Measurements from ENCODE around the gene OSBPL6. TPM values are rescaled to one million over a fixed set of nuclear protein-coding genes. Genes with fewer than 3 reads are reported as not detected.
"Not testable (repeated sequence)": the region's sequence is repeated elsewhere in the genome, so short reads cannot be mapped to it uniquely, and the experiment has no call there.

Gene OSBPL6
- total RNA-seq, 1 donor from 2014 or later: 1.8 TPM

DNA sequence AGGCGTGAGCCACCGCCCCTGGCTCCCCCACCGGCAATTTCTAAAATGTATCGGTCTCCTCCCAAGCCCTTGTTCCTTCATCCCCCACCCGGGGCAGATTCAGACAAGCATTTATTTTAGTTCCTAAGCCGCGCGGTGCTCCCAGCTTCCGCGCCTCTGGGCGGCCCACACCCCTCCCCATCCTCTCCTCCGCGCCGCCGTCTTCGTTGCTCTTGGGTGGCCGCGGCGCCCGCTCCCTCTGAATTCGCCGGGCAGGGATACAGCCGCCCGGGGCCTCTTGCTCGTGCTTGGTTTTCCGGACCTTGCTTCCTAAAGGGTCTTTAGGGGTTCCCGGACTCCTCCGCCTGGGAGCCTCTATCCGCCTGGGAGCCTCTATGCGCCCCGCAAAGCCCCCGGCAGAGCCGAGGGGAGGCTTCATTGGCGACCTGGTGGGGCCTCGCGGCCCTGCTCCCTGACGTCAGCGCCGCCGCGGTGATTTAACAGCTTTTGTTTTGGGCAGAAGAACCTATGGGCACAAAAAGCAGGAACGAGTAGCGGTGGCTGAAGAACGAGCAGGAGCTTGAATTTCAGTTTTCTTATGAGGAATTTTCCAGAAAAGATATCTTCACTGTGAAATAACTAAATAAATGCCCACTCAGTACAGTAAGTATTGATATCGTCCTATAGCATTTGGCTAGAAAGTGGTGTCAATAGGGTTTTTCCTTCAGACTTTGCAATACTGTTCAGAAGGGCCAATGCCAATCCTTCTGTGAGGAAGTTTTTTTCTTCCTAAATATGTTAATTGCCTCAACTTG is 219.4 kb downstream of the OSBPL6 start:
- intact Hi-C loops (cut with DNase I): no loop called here

DNA sequence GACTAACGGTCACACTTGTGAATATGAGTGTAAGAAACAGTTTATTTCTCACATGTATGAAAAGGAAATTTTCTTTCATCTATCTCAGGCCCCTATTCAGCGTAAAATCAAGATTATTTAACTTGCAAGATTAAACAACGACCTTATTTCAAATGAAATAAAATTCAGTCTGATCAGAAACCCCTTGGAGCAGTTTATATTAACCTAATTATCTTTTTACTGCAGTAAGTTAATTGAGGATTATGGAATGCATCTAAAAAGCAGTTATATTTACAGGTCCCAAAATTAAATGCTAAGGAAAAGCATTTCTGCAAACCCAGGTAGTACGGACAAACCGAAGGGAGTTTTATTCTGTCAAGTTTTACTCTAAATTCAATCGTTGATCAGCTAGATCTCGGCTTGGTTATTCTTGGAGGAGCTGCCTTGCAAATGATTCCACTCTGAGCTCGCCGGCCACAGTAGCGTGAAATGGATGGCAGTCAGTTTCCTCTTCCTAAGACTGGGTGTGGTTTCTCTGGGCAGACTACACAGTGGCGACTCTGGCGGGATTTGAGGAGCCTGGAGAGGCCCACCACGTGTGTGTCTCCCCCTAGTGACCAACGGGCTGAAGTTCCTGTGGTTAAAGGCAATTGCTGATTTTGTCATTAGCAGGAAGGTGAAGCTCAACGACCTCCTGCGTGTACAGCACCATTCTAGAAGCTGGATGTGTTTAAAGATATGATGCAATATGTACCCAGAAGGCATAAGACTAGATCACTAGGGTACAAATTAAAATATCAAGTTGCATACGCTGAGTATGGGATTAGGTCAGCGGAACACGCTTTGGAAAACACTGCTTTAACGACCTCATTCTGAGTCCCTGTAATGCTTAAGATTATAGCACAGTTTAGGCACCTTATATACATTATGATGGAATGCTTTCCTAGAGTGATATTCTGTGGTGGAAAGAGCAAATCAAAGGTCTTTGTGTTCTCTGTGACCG is 220.2 kb downstream of the OSBPL6 start:
- DNase-seq (ENCODE audit: low spot score) (peak; percentile 92), ATAC-seq (peak; percentile 97)
- intact Hi-C loops (cut with DNase I): no loop called here

More for the DNA sequence above, 219.4 kb downstream of the OSBPL6 start:
- peak; percentile 83 for DNase-seq (ENCODE audit: low spot score)
- ATAC-seq: peak; percentile 89

DNA sequence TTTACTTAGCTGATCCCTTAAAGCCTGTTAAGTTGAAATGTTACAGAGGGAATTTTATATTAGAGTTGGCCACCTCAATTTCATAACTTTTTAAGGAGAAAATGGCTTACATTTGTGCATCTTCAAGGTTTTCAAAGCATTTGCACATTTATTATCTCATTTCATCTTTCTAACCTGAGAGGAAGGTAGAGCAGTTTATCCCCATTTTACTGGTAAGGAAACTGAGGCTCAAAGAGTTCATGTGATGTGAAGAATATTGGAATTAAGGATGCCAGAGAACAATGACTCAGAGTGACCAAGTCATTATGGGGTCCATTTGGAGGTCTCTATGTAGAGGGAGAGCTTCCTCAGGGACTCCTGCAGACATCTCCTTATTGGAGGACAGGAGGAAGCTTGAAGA is 221.7 kb downstream of the OSBPL6 start:
- ATAC-seq (no peak), DNase-seq (ENCODE audit: low spot score) (no peak)
- intact Hi-C loops (cut with DNase I): no loop called here

DNA sequence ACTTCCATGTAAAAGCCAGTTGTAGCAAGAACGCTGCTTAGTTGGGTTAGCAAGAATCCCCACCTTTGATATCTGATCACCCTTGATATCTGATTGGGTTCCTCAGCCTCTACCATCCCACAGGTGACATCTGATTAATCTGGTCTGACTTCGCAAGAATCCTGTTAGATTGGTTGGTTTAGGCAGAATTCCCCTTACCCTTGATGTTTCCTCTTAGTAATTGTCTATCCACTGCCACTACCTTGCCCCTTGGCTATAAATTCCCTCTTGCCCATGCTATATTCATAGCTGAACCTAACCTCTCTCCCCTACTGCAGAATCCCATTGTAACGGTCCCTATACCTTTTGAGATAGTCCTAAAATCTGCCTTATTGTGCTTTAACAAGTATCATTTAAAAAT is 223.6 kb downstream of the OSBPL6 start:
- intact Hi-C loops (cut with DNase I): no loop called here
- ATAC-seq (no peak), DNase-seq (ENCODE audit: low spot score) (no peak)

DNA sequence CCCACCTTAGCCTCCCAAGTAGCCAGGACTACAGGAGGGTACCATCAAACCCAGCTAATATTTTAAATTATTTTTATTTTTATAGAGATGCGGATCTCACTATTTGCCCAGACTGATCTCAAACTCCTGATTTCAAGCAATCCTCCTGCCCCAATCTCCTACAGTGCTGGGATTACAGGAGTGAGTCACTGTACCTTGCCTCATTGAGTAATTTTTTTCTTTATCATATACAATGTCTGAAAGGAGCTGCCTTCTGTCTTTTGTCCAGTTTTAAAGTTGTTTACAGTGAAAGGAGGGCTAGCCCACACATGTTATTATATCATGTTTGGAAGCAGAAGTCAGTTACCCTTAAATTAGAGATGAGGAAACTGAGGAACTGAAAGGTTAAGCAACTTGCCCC is 224.1 kb downstream of the OSBPL6 start:
- no peak for ATAC-seq
- intact Hi-C loops (cut with DNase I): no loop called here
- DNase-seq (ENCODE audit: low spot score): no peak

DNA sequence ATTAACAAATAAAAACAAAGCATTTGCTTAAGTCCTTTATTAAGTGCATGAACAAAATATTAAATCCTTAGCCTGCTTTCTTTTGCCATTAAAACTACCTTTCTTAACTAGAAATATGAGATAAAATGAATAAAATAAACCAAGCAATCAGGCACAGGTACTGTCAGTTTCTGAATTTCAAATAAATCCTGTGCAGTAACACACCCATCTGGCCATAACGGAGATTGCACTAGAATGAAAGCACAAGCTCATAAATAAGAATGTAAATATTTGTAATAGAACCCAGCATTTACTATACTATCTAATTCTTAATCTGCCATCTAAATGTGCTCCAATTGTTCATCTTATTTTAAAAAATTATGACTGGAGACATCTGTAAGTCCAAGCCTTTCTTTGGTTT is 224.8 kb downstream of the OSBPL6 start:
- intact Hi-C loops (cut with DNase I): no loop called here
- ATAC-seq (no peak), DNase-seq (ENCODE audit: low spot score) (no peak)

DNA sequence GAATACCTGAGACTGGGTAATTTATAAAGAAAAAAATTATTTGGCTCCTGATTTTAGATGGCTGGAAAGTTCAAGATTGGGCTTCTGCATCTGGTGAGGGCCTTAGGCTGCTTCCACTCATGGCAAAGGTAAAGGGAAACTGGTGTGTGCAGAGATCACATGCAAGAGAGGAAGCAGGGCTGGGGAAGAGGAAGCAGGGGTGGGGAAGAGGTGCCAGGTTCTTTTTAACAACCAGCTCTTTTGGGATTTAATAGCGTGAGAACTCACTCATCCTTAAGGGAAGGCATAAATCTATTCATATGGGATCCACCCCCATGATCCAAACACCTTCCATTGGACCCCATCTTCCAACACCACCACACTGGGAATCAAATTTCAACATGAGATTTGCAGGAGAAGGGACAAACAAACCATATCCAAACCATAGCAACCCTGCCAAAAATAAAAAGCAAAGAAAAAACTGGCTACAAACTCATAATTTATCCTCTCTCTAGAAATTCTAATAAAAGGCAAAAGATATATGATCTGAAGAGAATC is 226.2 kb downstream of the OSBPL6 start:
- intact Hi-C loops (cut with DNase I): no loop called here
- DNase-seq (ENCODE audit: low spot score) (no peak), ATAC-seq (no peak)

DNA sequence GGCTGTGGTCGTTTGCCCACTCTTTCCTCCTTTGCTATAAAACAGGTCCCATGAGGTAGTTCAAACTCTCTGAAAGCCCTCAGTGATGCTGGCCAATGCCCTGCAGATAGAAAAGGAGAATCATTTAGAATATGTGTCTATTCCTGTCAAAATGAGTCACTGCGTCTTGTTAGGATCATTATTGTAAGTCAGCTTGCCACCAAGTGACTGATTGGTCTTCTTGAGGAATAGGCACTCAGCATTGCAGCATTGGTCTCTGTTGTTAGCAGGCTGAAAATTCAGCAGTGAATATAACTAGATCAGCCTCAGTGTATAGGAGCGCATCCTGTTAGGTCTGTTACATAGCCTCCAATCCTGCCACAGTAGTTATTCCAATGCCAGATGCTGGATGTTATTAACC is 227.8 kb downstream of the OSBPL6 start:
- ATAC-seq (no peak), DNase-seq (ENCODE audit: low spot score) (no peak)
- intact Hi-C loops (cut with DNase I): no loop called here

DNA sequence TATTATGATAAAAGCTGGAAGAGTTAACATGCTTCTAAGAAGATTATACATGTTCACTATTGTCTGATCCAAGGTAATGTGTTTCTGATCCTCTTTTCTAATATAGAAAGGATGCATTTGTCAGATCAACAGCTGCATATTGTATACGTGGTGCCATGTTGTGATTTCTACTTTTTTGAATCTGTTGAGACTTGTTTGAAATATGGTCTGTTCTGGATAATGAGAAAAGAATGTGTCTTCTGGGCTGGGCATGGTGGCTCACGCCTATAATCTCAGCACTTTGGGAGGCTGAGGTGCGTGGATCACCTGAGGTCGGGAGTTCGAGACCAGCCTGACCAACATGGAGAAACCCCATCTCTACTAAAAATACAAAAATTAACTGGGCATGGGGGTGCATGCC is 229.4 kb downstream of the OSBPL6 start:
- ATAC-seq; DNase-seq (ENCODE audit: low spot score); intact Hi-C loops (cut with DNase I): not testable (repeated sequence)

DNA sequence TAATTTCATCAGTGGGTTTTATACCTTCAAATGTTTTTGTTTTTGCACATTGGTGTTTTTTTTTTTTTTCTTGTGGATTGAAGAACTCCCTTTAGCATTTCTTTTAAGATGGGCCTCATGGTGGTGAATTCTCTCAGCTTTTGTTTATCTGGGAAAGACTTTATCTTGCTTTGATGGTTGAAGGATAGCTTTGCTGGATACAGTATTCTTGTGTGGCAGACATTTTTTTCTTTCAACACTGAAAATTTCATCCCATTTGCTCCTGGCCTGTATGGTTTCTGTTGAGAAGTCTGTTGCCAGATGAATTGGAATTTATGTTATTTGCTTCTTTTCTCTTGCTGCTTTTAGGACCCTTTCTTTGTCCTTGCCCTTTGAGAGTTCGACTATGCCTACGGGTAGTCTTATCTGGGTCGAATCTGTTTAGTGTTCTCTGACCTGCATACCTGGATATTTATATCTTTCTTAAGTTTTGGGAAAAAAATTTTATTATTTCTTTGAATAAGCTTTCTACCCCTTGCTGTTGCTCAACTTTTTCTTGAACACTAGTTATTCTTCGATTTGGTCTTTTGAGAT is 231.0 kb downstream of the OSBPL6 start:
- DNase-seq (ENCODE audit: low spot score) (no peak), ATAC-seq (no peak)
- intact Hi-C loops (cut with DNase I): no loop called here

DNA sequence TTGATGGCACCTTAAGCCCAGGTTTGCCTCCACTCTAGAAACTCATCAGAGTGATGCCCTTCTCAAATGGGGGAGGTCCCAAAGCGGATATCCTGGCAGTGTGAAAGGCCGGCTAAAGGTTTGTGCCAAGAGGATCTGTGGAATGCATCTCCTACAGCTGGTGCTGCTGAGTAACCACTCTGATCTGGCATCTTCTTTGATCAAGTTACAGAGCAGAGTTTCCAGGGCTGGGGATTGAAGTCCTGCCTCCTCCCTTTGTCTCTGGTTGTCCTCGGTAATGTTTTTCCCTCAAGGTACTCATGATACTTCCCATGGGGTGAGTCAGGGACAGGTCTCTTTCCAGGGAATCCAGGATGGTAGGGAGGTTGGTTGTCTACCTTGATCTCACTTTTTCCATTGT is 232.1 kb downstream of the OSBPL6 start:
- intact Hi-C loops (cut with DNase I): no loop called here
- DNase-seq (ENCODE audit: low spot score) (no peak), ATAC-seq (no peak)

DNA sequence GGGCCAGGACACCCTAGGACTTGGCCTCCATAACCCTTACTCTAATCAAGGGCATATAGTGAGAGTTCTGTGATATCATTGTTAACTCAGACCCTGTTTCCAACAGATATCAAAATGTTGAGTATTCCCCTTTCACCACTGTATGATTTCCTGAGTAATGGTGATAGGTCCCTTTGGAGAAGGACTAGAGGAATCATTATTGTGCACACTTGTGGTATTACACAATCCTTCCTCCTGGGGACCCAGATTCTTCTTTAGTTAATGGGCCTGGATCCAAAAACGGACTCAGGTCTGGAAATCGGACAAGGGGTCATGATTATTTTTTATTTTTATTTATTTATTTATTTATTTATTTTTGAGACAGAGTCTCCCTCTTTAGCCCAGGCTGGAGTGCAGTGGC is 233.1 kb downstream of the OSBPL6 start:
- no peak for ATAC-seq
- intact Hi-C loops (cut with DNase I): no loop called here
- DNase-seq (ENCODE audit: low spot score): no peak

DNA sequence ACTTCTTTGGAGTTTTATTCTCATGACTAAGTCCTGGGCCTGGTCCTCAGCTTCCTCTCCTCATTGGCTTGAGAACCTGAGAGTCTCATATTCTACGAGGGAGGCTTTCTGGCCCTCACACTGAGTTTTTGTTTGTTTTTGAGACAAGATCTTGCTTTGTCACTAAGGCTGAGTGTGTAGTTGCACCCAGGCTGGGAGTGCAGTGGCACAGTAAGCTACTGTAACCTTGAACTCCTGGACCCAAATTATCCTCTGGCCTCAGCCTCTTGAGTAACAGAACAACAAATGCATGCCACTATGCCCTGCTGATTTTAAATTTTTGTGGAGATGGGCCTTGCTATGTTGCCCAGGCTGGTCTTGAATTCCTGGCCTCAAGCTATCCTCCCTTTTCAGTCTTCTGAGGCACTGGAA is 234.1 kb downstream of the OSBPL6 start:
- intact Hi-C loops (cut with DNase I): no loop called here

DNA sequence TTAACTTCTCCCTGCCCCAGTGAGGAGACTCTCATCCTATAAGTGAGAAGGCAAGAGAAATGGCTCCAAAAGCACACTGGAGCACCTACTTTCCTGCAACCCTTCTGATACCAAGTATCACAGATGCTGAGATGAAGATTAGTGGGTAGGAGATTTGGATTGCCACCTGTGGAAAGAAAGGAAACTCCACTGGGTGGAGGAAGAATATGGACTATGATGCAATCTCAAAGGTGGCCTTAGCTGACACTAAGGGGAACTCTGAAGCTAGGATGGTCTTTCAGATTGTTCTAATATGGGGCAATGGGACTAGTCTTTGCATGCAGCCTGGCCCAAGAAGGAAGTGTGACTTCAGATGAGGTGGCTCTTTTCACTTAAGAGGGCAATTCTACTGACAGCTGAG is 235.0 kb downstream of the OSBPL6 start:
- DNase-seq (ENCODE audit: low spot score) (no peak), ATAC-seq (no peak)
- intact Hi-C loops (cut with DNase I): no loop called here

More for the DNA sequence above, 234.1 kb downstream of the OSBPL6 start:
- DNase-seq (ENCODE audit: low spot score) (no peak), ATAC-seq (no peak)

DNA sequence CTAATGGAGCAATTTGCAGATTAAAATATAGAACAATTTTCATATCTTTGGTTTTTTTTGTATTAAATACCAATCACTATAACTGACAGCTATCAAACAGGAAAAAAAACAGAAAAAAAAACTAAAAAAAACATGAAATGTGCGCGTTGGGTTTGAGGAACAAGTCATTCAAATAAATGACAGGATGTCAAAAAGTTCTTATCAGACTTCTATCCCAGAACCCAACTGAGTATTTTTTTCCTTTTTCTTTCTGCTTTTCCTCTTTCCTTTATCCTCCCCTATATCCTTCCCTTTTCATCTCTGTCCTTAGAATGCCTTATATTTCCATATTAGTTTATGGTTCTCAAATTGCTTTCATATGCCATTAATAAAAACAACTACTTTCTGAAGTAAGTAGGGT is 242.3 kb downstream of the OSBPL6 start:
- DNase-seq (ENCODE audit: low spot score) (no peak), ATAC-seq (no peak)
- intact Hi-C loops (cut with DNase I): no loop called here

DNA sequence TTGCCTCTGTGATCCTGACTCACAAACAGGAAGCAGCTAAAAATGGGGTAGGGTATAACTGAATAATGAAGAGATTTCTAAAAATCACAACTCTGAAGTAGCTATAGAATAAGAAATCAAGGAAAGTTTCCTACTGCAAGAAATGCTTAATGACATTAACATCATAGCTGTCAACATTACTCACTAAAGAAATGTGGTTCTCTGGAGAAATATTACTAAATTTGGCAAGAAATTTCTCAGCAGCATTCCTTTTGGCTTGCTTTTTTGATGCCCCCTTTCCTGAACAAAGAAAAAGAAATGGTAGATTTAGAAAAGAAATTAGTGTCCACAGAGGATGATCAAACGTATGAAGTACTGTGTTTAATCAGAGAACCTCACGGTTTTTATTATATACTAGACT is 247.1 kb downstream of the OSBPL6 start:
- intact Hi-C loops (cut with DNase I): no loop called here
- DNase-seq (ENCODE audit: low spot score) (no peak), ATAC-seq (no peak)

DNA sequence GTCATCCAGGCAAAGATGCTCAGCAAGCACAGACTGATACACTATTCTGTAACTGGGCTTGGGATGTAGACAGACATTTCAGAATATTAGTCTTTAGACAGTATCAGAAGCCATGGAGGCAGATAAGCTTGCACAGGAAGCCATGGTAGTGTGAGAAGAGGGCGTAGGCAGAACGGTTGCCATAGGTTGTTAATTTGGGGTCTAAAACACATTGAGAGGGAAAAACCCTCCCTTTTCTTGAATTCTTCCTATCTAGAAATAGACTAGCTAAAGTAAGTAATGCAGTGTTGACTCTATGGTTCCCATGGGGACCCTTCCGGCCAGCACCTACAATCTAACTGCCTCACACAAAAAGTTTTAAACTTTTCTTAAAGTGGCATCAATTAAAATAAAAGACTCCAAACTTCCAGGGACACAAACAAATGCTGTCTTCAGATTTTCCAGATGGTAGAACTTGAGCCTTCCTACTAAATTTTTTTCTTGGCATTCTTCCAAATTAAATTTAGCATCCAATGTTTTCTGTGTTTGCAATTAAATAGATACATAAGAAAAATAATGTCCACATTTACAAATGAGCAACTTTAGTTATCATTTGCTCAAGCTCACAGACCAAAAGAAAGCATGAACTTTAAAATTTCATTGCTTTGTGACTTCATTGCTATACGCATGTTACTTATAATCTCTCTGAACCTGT is 254.8 kb downstream of the OSBPL6 start:
- ATAC-seq (no peak), DNase-seq (ENCODE audit: low spot score) (no peak)
- intact Hi-C loops (cut with DNase I): no loop called here

DNA sequence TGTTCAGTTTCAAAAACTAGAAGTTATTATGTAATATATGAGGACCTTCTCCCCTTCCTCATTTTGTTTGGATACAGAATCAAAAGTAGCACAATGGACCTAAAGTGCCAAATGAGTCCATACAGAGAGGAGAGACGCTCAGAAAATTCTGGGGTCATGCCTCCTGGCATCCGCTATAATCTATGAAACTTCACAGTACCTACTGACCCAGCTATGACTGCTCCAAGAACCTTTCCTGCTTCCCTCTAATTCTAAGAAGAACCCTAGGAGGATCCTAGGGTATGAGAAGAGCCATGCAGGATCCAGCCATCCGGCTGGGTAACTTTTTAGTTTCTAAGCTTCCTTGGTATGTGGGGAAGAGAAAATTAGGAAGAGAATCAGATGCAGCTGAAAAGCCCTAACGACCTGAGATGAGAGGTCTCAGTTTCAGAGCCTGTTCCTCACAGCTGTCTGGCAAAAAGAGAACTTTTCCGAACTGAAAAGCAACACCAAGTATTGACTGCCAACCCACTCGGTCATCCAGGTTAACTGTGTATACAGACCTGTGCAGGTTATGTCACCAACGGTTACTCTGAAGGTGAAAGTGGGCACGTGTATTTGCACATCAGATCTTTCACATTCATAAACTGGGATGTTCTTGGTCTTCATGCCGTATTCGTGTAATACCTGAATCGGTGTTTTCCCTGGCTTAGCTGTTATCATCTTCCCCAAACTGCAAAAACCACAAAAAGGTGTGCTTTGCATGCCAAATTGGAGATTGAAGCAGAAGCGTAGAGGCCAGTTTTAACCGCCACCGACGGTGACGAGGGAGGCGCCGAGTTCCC is 255.6 kb downstream of the OSBPL6 start:
- ATAC-seq (no peak), DNase-seq (ENCODE audit: low spot score) (no peak)
- intact Hi-C loops (cut with DNase I): no loop called here
